HG02763 (cell line): ENCODE data around the gene PLCL1.
"Not testable (repeated sequence)": the region's sequence is repeated elsewhere in the genome, so short reads cannot be mapped to it uniquely, and the experiment has no call there.

Experiments used
- ATAC-seq: cut with Tn5 transposase; IDR thresholded peaks from one replicate; pipeline ENCODE4 v1.9.1; 2021; ENCODE audit warnings: mild to moderate bottlenecking, moderate library complexity; ENCODE audit not compliant: unreplicated experiment

The PLCL1 gene

GRCh38 chr2:198146346-198146940 is 342.1 kb downstream of the PLCL1 start:
- ATAC-seq = no peak

DNA sequence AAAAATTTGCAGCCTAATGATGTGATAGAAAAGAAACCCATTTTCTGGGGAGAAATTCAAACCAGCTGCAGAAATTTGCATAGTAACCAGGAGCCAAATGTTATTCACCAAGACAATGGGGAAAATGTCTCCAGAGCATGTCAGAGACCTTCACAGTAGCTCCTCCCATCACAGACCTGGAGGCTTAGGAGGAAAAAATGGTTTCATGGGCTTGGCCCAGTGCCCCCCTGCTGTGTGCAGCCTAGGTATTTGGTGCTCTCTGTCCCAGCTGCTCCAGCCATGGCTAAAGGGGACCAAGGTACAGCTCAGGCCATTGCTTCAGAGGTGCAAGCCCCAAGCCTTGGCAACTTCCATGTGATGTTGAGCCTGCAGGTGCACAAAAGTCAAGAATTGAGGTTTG is 352.9 kb downstream of the PLCL1 start:
- no peak for ATAC-seq

GRCh38 chr2:198161151-198161550 is 356.8 kb downstream of the PLCL1 start:
- no peak for ATAC-seq

GRCh38 chr2:198162276-198162675 is 357.9 kb downstream of the PLCL1 start:
- ATAC-seq = no peak

DNA sequence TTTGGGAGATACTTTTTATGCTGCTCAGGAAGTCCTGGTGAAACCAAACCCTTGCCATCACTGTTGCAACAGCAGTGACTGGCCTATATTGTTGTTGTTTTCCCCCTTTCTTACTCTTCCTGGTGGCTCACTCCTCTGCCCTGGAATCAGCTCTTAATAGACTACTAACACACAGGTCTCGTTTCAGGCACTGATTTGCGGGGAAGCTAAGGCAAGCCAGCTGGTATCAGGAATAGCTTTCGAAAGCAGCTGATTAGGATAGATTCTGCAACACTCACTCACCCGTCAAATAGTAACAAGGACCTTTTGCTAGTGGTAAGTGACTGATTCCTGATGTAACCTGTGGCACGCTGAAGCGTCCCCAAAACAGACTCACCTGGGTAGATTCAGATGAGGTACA is 360.4 kb downstream of the PLCL1 start:
- ATAC-seq = no peak

- ATAC-seq = no peak
Measured at GRCh38 chr2:198165289-198165688, 360.9 kb downstream of the PLCL1 start.

DNA sequence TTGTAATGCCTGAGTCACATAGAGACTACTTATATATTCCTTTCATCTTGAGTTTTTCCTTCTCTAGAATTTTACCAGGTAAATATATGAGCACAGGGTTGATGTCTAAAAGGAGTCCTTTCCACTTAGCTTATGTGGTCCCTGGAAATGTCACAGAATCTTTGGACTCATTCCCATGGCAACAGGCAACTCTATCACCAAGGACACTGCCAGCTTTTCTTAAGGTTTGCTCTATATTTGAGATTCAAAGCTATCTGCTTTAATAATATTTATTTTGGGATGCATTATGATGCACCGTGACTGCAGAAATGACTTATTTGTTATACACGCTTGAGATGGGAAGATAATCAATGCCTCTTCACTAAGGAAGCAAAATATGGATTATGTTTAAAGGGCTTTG is 363.0 kb downstream of the PLCL1 start:
- ATAC-seq = no peak

DNA sequence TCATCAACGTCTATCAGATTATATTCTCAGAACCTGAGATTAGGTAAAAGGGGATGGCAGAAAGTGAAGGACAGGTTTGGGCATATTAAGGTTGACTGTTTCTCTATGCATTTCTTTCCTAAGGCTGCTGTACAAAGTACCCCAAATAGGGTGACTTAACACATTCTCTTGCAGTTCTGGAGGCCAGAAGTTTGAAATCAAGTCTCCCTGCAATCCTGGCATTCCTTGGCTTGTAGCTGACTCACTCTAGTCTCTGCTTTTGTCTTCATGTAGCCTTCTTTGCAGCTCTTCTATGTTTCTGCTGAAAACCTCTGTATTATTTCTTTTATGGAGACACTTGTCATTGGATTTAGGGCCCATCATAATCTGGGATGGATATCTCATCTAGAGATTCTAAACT is 364.3 kb downstream of the PLCL1 start:
- ATAC-seq = no peak

- ATAC-seq = no peak
Measured at GRCh38 chr2:198173242-198173641, 368.8 kb downstream of the PLCL1 start.

DNA sequence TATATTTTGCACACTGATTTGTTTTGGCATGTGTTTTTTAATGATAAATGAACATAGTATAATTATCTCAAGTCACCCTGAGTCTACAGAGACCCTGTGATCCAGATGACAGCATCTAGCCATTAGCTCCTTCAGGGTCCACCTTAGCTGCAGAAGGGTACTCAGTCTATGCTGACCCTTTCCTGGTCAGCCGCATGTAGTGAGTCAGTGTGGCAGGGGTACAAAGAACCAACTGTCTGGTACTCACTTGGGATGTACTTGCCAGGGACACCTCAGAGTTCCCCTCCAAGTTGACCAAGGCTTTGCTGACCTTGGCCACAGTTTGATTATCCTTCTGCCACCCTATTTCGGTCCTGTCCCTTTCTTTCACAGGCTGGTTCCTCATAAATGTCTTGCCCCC is 369.5 kb downstream of the PLCL1 start:
- ATAC-seq = no peak

GRCh38 chr2:198175271-198175670 is 370.9 kb downstream of the PLCL1 start:
- ATAC-seq = no peak

DNA sequence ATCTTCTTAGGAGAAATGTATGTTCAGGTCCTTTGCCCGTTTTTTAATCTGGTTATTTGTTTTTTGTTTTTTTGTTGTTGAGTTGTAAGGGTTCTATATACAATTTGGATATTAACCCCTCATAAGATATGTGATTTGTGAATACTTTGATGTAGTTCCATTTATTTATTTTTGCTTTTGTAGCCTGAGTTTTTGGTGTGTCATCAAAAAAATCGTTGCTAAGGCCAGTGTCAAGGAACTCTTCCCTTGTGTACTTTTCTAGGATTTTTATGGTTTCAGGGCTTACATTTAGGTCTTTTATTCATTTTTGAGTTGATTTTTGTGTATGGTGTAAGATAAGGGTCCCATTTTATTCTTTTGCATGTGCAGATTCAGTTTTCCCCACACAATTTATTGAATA is 372.6 kb downstream of the PLCL1 start:
- no peak for ATAC-seq

GRCh38 chr2:198178766-198179165 is 374.4 kb downstream of the PLCL1 start:
- ATAC-seq = no peak

GRCh38 chr2:198186257-198186656 is 381.9 kb downstream of the PLCL1 start:
- ATAC-seq = no peak

- ATAC-seq = no peak
Measured at GRCh38 chr2:198187841-198188240, 383.4 kb downstream of the PLCL1 start.

DNA sequence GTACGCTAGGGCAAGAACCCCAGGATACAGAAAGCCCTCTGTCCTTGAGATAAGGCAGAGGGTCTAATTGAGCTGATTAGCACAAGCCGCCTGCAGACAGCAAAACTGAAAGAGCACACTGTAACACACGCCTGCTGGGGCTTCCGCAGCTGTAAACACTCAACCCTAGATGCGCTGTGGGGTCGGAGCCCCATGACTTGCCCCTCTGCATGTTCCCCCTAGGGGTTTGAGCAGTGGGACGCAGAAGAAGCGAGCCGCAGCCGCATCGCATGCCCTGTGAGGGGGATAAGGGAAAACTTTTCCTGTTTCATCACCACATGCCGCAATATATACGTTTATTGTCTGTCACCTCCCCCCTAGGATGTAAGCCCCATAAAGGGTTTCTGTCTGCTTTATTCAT is 384.6 kb downstream of the PLCL1 start:
- ATAC-seq = no peak

- no peak for ATAC-seq
Measured at GRCh38 chr2:198191651-198192050, 387.3 kb downstream of the PLCL1 start.

DNA sequence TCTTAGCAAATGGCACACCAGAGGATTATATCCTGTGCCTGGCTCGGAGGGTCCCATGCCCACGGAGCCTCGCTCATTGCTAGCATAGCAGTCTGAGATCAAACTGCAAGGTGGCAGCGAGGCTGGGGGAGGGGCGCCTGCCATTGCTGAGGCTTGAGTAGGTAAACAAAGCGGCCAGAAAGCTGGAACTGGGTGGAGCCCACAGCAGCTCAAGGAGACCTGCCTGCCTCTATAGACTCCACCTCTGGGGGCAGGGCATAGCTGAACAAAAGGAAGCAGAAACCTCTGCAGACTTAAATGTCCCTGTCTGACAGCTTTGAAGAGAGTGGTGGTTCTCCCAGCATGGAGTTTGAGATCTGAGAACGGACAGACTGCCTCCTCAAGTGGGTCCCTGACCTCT is 392.2 kb downstream of the PLCL1 start:
- ATAC-seq = not testable (repeated sequence)
